Trophoblast cell (in vitro differentiated cells and primary cell): Measurements from ENCODE around the gene KMT5B.

Experiments used
- DNase-seq, 2 donors: peaks; one replicate each; pipeline ENCODE4 v3.0.0-alpha.2; 2016
- H2AFZ ChIP-seq: 2 replicates; pipeline ENCODE4 v1.6.1; 2013; ENCODE audit warnings: low read length, moderate library complexity, mild to moderate bottlenecking; ENCODE audit not compliant: insufficient read depth, poor library complexity
- H2AK5ac ChIP-seq: 2 replicates; pipeline ENCODE4 v1.6.1; 2013; ENCODE audit warnings: mild to moderate bottlenecking, low read length
- H2BK120ac ChIP-seq: 2 replicates; pipeline ENCODE4 v1.6.1; 2013; ENCODE audit warnings: low read length, mild to moderate bottlenecking, moderate library complexity; ENCODE audit not compliant: insufficient read depth, poor library complexity
- H2BK12ac ChIP-seq: 2 replicates; pipeline ENCODE4 v1.6.1; 2013; ENCODE audit warnings: mild to moderate bottlenecking, low read length, moderate library complexity
- H2BK5ac ChIP-seq: 2 replicates; pipeline ENCODE4 v1.6.1; 2013; ENCODE audit warnings: low read length, low read depth, moderate library complexity, mild to moderate bottlenecking; ENCODE audit not compliant: poor library complexity
- H3K14ac ChIP-seq: 2 replicates; pipeline ENCODE4 v1.6.1; 2013; ENCODE audit warnings: mild to moderate bottlenecking, low read length
- H3K18ac ChIP-seq: 2 replicates; pipeline ENCODE4 v1.6.1; 2013; ENCODE audit warnings: mild to moderate bottlenecking, low read length
- H3K23ac ChIP-seq: 2 replicates; pipeline ENCODE4 v1.6.1; 2013; ENCODE audit warnings: low read length
- H3K27ac ChIP-seq: 2 replicates; pipeline ENCODE4 v1.5.1; 2013; ENCODE audit warnings: low read depth, mild to moderate bottlenecking, inconsistent platforms, low read length, moderate library complexity
- H3K27me3 ChIP-seq: 2 replicates; pipeline ENCODE4 v1.6.1; 2013; ENCODE audit warnings: inconsistent platforms, mild to moderate bottlenecking, low read length, moderate library complexity; ENCODE audit not compliant: insufficient read depth
- H3K36me3 ChIP-seq, 2 experiments: 1 replicate in 1 of 2; 2 replicates in 1 of 2; pipeline ENCODE4 v1.6.1; 2013; ENCODE audit warnings: low read length in 2 of 2, mild to moderate bottlenecking in 2 of 2, moderate library complexity in 1 of 2; ENCODE audit not compliant: insufficient read depth in 2 of 2, control insufficient read depth in 1 of 2
- H3K4ac ChIP-seq: 2 replicates; pipeline ENCODE4 v1.6.1; 2013; ENCODE audit warnings: low read depth, mild to moderate bottlenecking, low read length, moderate library complexity
- H3K4me1 ChIP-seq, 2 experiments: 1 replicate in 1 of 2; 2 replicates in 1 of 2; pipeline ENCODE4 v1.6.1; 2013; ENCODE audit warnings: low read length in 2 of 2, mild to moderate bottlenecking in 2 of 2, moderate library complexity in 1 of 2; ENCODE audit not compliant: insufficient read depth in 2 of 2, control insufficient read depth in 1 of 2
- H3K4me2 ChIP-seq: 2 replicates; pipeline ENCODE4 v1.6.1; 2013; ENCODE audit warnings: inconsistent platforms, mild to moderate bottlenecking, low read length, moderate library complexity
- H3K4me3 ChIP-seq: 2 replicates; pipeline ENCODE4 v1.5.1; 2013; ENCODE audit warnings: mild to moderate bottlenecking, low read depth, low read length, inconsistent platforms
- H3K79me1 ChIP-seq: one replicate; pipeline ENCODE4 v1.6.1; 2013; ENCODE audit warnings: low read length
- H3K79me2 ChIP-seq: 2 replicates; pipeline ENCODE4 v1.6.1; 2013; ENCODE audit warnings: low read length, mild to moderate bottlenecking; ENCODE audit not compliant: control insufficient read depth, insufficient read depth, poor library complexity
- H3K9ac ChIP-seq: 2 replicates; pipeline ENCODE4 v1.6.1; 2013; ENCODE audit warnings: mild to moderate bottlenecking, low read length
- H3K9me3 ChIP-seq: 2 replicates; pipeline ENCODE4 v1.6.1; 2013; ENCODE audit warnings: low read depth, mild to moderate bottlenecking, control low read depth, inconsistent platforms, low read length; ENCODE audit not compliant: insufficient read depth
- H4K12ac ChIP-seq: 2 replicates; pipeline ENCODE4 v1.6.1; 2013; ENCODE audit warnings: low read depth, mild to moderate bottlenecking, low read length, moderate library complexity
- H4K8ac ChIP-seq: 2 replicates; pipeline ENCODE4 v1.6.1; 2013; ENCODE audit warnings: low read depth, mild to moderate bottlenecking, low read length, moderate library complexity
- H4K91ac ChIP-seq: one replicate; pipeline ENCODE4 v1.6.1; 2013; ENCODE audit warnings: low read depth, mild to moderate bottlenecking, low read length, moderate library complexity
- WGBS: extraction: QIAGEN DNeasy Blood & Tissue Kit; methylation state at CpG from one replicate; pipeline ENCODE4 v1.1.7; 2013; ENCODE audit warnings: missing lambda C conversion rate; ENCODE audit not compliant: insufficient read length, insufficient coverage; ENCODE audit errors: extremely low coverage; 5-methylcytosine and 5-hydroxymethylcytosine counted together

KMT5B gene

GRCh38 chr11:68206211-68206610 lies 6.9 kb downstream of the KMT5B start:
- WGBS = no CpG with 5 or more reads among the region's 5 CpGs
- Histone ChIP-seq H2BK12ac (no peak overlapping the region), H4K8ac (no peak overlapping the region), H4K91ac (no peak overlapping the region), H2AFZ (no peak overlapping the region), H3K4ac (no peak overlapping the region), H2BK120ac (no peak overlapping the region), H3K4me2 (no peak overlapping the region), H3K79me1 (no peaks in the 10 kb centered on the region), H3K36me3 (no peaks in the 10 kb centered on the region), H3K79me2 (peaks cover 15% of the 10 kb centered on the region), H3K9me3 (no peaks in the 10 kb centered on the region), H3K27me3 (no peaks in the 10 kb centered on the region), H3K4me1 (peaks cover 0 to 4% of the 10 kb centered on the region in 2 experiments), H3K9ac (no peak overlapping the region), H3K23ac (no peak overlapping the region), H3K14ac (no peak overlapping the region), H3K27ac (no peak overlapping the region), H4K12ac (no peak overlapping the region), H3K4me3 (no peak overlapping the region), H2AK5ac (no peak overlapping the region), H3K18ac (no peak overlapping the region), H2BK5ac (no peak overlapping the region)
- DNase-seq = peak; percentile 28 to 88

GRCh38 chr11:68204402-68204801 lies 8.7 kb downstream of the KMT5B start:
- Histone ChIP-seq H3K79me2 (peaks cover 12% of the 10 kb centered on the region), H4K12ac (no peak overlapping the region), H3K9ac (no peak overlapping the region), H2BK120ac (no peak overlapping the region), H2BK5ac (no peak overlapping the region), H3K27ac (no peak overlapping the region), H4K8ac (no peak overlapping the region), H3K27me3 (no peaks in the 10 kb centered on the region), H3K4me3 (no peak overlapping the region), H3K9me3 (no peaks in the 10 kb centered on the region), H3K4ac (peak overlapping the region; percentile 95), H2BK12ac (no peak overlapping the region), H2AK5ac (no peak overlapping the region), H2AFZ (no peak overlapping the region), H3K4me2 (no peak overlapping the region), H4K91ac (no peak overlapping the region), H3K36me3 (no peaks in the 10 kb centered on the region), H3K18ac (no peak overlapping the region), H3K4me1 (peaks cover 0 to 2% of the 10 kb centered on the region in 2 experiments), H3K14ac (no peak overlapping the region), H3K23ac (no peak overlapping the region), H3K79me1 (no peaks in the 10 kb centered on the region)
- no peak for DNase-seq
- WGBS = no CpG with 5 or more reads among the region's 6 CpGs

- WGBS = no CpG with 5 or more reads among the region's 2 CpGs
Measured at GRCh38 chr11:68202165-68202564, 10.9 kb downstream of the KMT5B start.

GRCh38 chr11:68201492-68201891 lies 11.6 kb downstream of the KMT5B start:
- no peak overlapping the region for H2AK5ac ChIP-seq
- no peaks in the 10 kb centered on the region for H3K9me3 ChIP-seq
- H4K91ac ChIP-seq = no peak overlapping the region
- H3K9ac ChIP-seq = no peak overlapping the region
- no peaks in the 10 kb centered on the region for H3K79me1 ChIP-seq
- H2BK12ac ChIP-seq = no peak overlapping the region
- no peak overlapping the region for H3K14ac ChIP-seq
- no peak overlapping the region for H3K18ac ChIP-seq
- no peak for DNase-seq
- no peak overlapping the region for H2BK5ac ChIP-seq
- no peak overlapping the region for H2BK120ac ChIP-seq
- H2AFZ ChIP-seq = no peak overlapping the region
- peak overlapping the region; percentile 50 for H3K4ac ChIP-seq
- no CpG with 5 or more reads among the region's 4 CpGs for WGBS
- no peak overlapping the region for H3K4me3 ChIP-seq
- H3K27ac ChIP-seq = no peak overlapping the region
- H3K36me3 ChIP-seq = no peaks in the 10 kb centered on the region
- no peak overlapping the region for H3K23ac ChIP-seq
- no peak overlapping the region for H4K12ac ChIP-seq
- no peaks in the 10 kb centered on the region for H3K27me3 ChIP-seq
- H3K79me2 ChIP-seq = peaks cover 6% of the 10 kb centered on the region
- H3K4me1 ChIP-seq = no peaks in the 10 kb centered on the region
- H3K4me2 ChIP-seq = no peak overlapping the region
- no peak overlapping the region for H4K8ac ChIP-seq

More at GRCh38 chr11:68202165-68202564, 10.9 kb downstream of the KMT5B start:
- no peaks in the 10 kb centered on the region for H3K4me1 ChIP-seq
- no peak overlapping the region for H3K27ac ChIP-seq
- H3K4me3 ChIP-seq = no peak overlapping the region
- no peak overlapping the region for H2BK12ac ChIP-seq
- DNase-seq = no peak
- no peak overlapping the region for H3K9ac ChIP-seq
- no peak overlapping the region for H4K8ac ChIP-seq
- no peak overlapping the region for H3K4me2 ChIP-seq
- H3K79me1 ChIP-seq = no peaks in the 10 kb centered on the region
- no peak overlapping the region for H3K23ac ChIP-seq
- no peaks in the 10 kb centered on the region for H3K9me3 ChIP-seq
- no peak overlapping the region for H2BK5ac ChIP-seq
- H3K18ac ChIP-seq = no peak overlapping the region
- H3K27me3 ChIP-seq = no peaks in the 10 kb centered on the region
- no peak overlapping the region for H4K12ac ChIP-seq
- no peak overlapping the region for H3K14ac ChIP-seq
- no peak overlapping the region for H2AFZ ChIP-seq
- H3K4ac ChIP-seq = peak overlapping the region; percentile 47
- no peak overlapping the region for H2AK5ac ChIP-seq
- H3K36me3 ChIP-seq = no peaks in the 10 kb centered on the region
- no peak overlapping the region for H2BK120ac ChIP-seq
- peaks cover 6% of the 10 kb centered on the region for H3K79me2 ChIP-seq
- H4K91ac ChIP-seq = no peak overlapping the region
